ENCODE measurements around the gene PRR36. TPM values are rescaled to one million over a fixed set of nuclear protein-coding genes. Genes with fewer than 3 reads are reported as not detected.
"Not testable (repeated sequence)": the region's sequence is repeated elsewhere in the genome, so short reads cannot be mapped to it uniquely, and the experiment has no call there.

Gene PRR36
- total RNA-seq, 4 donors from 2014 or later: 0.52 TPM; not detected in 3

GRCh38 chr19:7862413-7862951 is 11.7 kb downstream of the PRR36 start:
- intact Hi-C loops (cut with DNase I): loop anchor here (5.0 kb wide), 1 partner anchor 35 kb away; no protein-coding TSS in a partner anchor
- DNase-seq (ENCODE audit: extremely low spot score): no peak
- H3K4me3 ChIP-seq: peak overlapping the region; percentile 34 to 46 (median 38)
- H3K36me3 ChIP-seq: peaks cover 0 to 49% (median 32%) of the 10 kb centered on the region in 4 donors
- peaks cover 0 to 98% (median 22%) of the 10 kb centered on the region in 4 donors for H3K27me3 ChIP-seq
- whole genome bisulfite sequencing: 18% methylated on average over 8 of the region's 67 CpGs
- H3K9me3 ChIP-seq: no peaks in the 10 kb centered on the region
- no peak for TF ChIP-seq POLR2A (IDR thresholded peaks at IDR 0.05; ENCODE audit: low read depth)
- TF ChIP-seq CTCF (IDR thresholded peaks at IDR 0.05): no peak
- no peak for TF ChIP-seq POLR2AphosphoS5 (IDR thresholded peaks at IDR 0.05)
- TF ChIP-seq EP300 (IDR thresholded peaks at IDR 0.05): no peak
- H3K4me1 ChIP-seq: peaks cover 3 to 21% (median 20%) of the 10 kb centered on the region in 4 donors
- H3K27ac ChIP-seq (replicated peaks in 1 of 4): no peak overlapping the region

GRCh38 chr19:7861619-7862412 is 12.4 kb downstream of the PRR36 start:
- TF ChIP-seq EP300 (IDR thresholded peaks at IDR 0.05) (no peak), POLR2AphosphoS5 (IDR thresholded peaks at IDR 0.05) (no peak), CTCF (IDR thresholded peaks at IDR 0.05) (no peak)
- Histone ChIP-seq H3K4me1 (peaks cover 3 to 21% (median 20%) of the 10 kb centered on the region in 4 donors), H3K4me3 (peak overlapping the region; percentile 34 to 46 (median 38)), H3K36me3 (peaks cover 0 to 56% (median 32%) of the 10 kb centered on the region in 4 donors), H3K9me3 (no peaks in the 10 kb centered on the region), H3K27me3 (peaks cover 0 to 98% (median 21%) of the 10 kb centered on the region in 4 donors), H3K27ac (replicated peaks in 1 of 4) (no peak overlapping the region)
- WGBS: 43% methylated on average over 37 of the region's 63 CpGs
- intact Hi-C loops (cut with DNase I): loop anchor here (5.0 kb wide), 1 partner anchor 35 kb away; no protein-coding TSS in a partner anchor
- DNase-seq (ENCODE audit: extremely low spot score): no peak

GRCh38 chr19:7860714-7861618 is 13.2 kb downstream of the PRR36 start:
- Histone ChIP-seq H3K27me3 (peaks cover 0 to 98% (median 21%) of the 10 kb centered on the region in 4 donors), H3K36me3 (peaks cover 0 to 64% (median 34%) of the 10 kb centered on the region in 4 donors), H3K4me3 (no peak overlapping the region), H3K9me3 (no peaks in the 10 kb centered on the region), H3K27ac (replicated peaks in 1 of 4) (no peak overlapping the region), H3K4me1 (peaks cover 3 to 21% (median 20%) of the 10 kb centered on the region in 4 donors)
- no peak for DNase-seq (ENCODE audit: extremely low spot score)
- WGBS: 73% methylated on average over 9 of the region's 14 CpGs
- TF ChIP-seq CTCF (IDR thresholded peaks at IDR 0.05): no peak
- TF ChIP-seq EP300 (IDR thresholded peaks at IDR 0.05): no peak
- TF ChIP-seq POLR2AphosphoS5 (IDR thresholded peaks at IDR 0.05): no peak
- TF ChIP-seq POLR2A (IDR thresholded peaks at IDR 0.05; ENCODE audit: low read depth): no peak
- intact Hi-C loops (cut with DNase I): loop anchor here (5.0 kb wide), 1 partner anchor 36 kb away; no protein-coding TSS in a partner anchor

- intact Hi-C loops (cut with DNase I): loop anchor here (5.0 kb wide), 1 partner anchor 37 kb away; no protein-coding TSS in a partner anchor
- 92% methylated on average over 13 of the region's 22 CpGs for WGBS
These were observed 14.1 kb downstream of the PRR36 start for GRCh38 chr19:7859831-7860713.

GRCh38 chr19:7859087-7859486 is 15.1 kb downstream of the PRR36 start:
- Histone ChIP-seq H3K36me3 (peaks cover 0 to 70% (median 37%) of the 10 kb centered on the region in 4 donors), H3K27me3 (peaks cover 0 to 98% (median 19%) of the 10 kb centered on the region in 4 donors), H3K4me1 (peaks cover 3 to 21% (median 20%) of the 10 kb centered on the region in 4 donors)
- H3K9me3 ChIP-seq; DNase-seq (ENCODE audit: extremely low spot score); intact Hi-C loops (cut with DNase I); H3K27ac ChIP-seq (replicated peaks in 1 of 4); H3K4me3 ChIP-seq: not testable (repeated sequence)
- 96% methylated on average over 8 of the region's 8 CpGs for WGBS

More at GRCh38 chr19:7859831-7860713, 14.1 kb downstream of the PRR36 start:
- DNase-seq (ENCODE audit: extremely low spot score): no peak
- Histone ChIP-seq H3K27ac (replicated peaks in 1 of 4) (no peak overlapping the region), H3K27me3 (peaks cover 0 to 99% (median 21%) of the 10 kb centered on the region in 4 donors), H3K4me3 (no peak overlapping the region), H3K9me3 (no peaks in the 10 kb centered on the region), H3K36me3 (peaks cover 0 to 71% (median 37%) of the 10 kb centered on the region in 4 donors), H3K4me1 (peaks cover 3 to 21% (median 20%) of the 10 kb centered on the region in 4 donors)
- TF ChIP-seq CTCF (IDR thresholded peaks at IDR 0.05) (no peak), EP300 (IDR thresholded peaks at IDR 0.05) (no peak), POLR2A (IDR thresholded peaks at IDR 0.05; ENCODE audit: low read depth) (no peak), POLR2AphosphoS5 (IDR thresholded peaks at IDR 0.05) (no peak)

All from esophagus muscularis mucosa (tissue), 4 donors.